Activated naive CD4-positive, alpha-beta T cell treated with anti-CD3 and anti-CD28 coated beads for 36 hours (primary cell): ENCODE results near the gene ATP6V0D1. TPM values are rescaled to one million over a fixed set of nuclear protein-coding genes. Genes with fewer than 3 reads are reported as not detected.

Experiments used
- CTCF ChIA-PET: fragments of 350-600 bp; sonication (Branson Sonifier 250); formaldehyde crosslinking; loops from one replicate; lab custom pipeline; 2021; ENCODE audit warnings: antibody characterized with exemption; lab: Charles Lee
- DNase-seq: peaks from one replicate; pipeline ENCODE4 v3.0.0-alpha.2; 2020
- H3K27ac Mint-ChIP-seq: one replicate; pipeline ENCODE4 v1.8.0; 2021; ENCODE audit warnings: mild to moderate bottlenecking, mixed read lengths
- H3K27me3 Mint-ChIP-seq: one replicate; pipeline ENCODE4 v1.8.0; 2021; ENCODE audit warnings: low read depth, mixed read lengths
- H3K36me3 Mint-ChIP-seq: one replicate; pipeline ENCODE4 v1.8.0; 2021; ENCODE audit warnings: low read depth, mixed read lengths
- H3K4me1 Mint-ChIP-seq: one replicate; pipeline ENCODE4 v1.8.0; 2021; ENCODE audit warnings: low read depth, mixed read lengths
- H3K4me3 Mint-ChIP-seq: one replicate; pipeline ENCODE4 v1.8.0; 2021; ENCODE audit warnings: mild to moderate bottlenecking, moderate library complexity, mixed read lengths
- H3K9me3 Mint-ChIP-seq: one replicate; pipeline ENCODE4 v1.8.0; 2021; ENCODE audit warnings: mixed read lengths
- intact Hi-C: fragments of 100-400 bp; cut with micrococcal nuclease; formaldehyde crosslinking; loops from one replicate; pipeline ENCODE4 v1.15.1; 2023
- total RNA-seq, 2 experiments: library from RNA; stranded (reverse); gene quantifications; one replicate each; pipeline ENCODE4 v1.2.3, GENCODE V29; 2021

Gene ATP6V0D1
- total RNA-seq = 10 to 100 TPM; 11.9 to 15.3 TPM

- peaks cover 9% of the 10 kb centered on the region for H3K36me3 Mint-ChIP-seq
- H3K27ac Mint-ChIP-seq = peak within 1 kb of the TSS; percentile 99
- H3K4me3 Mint-ChIP-seq = peak within 1 kb of the TSS; percentile 100
- peaks cover 42% of the 10 kb centered on the region for H3K4me1 Mint-ChIP-seq
- CTCF ChIA-PET = interaction anchor here (0.5 to 3.4 kb wide), 23 partner anchors 10 to 463 kb away, joined by 3 to 69 read pairs (median 4); no protein-coding TSS in a partner anchor
- DNase-seq = peak; percentile 99
- no peaks in the 10 kb centered on the region for H3K27me3 Mint-ChIP-seq
- no peaks in the 10 kb centered on the region for H3K9me3 Mint-ChIP-seq
- intact Hi-C loops = loop anchor here (1.0 kb wide), 13 partner anchors 13 to 487 kb away; partner anchors contain the start of genes ACD, CARMIL2, CTCF and GFOD2
These were observed at the start of gene ATP6V0D1 for GRCh38 chr16:67480833-67481560. ATP6V0D1 (minus strand) TSS chr16:67481157; CDS start chr16:67481086, 71 bp downstream.

GRCh38 chr16:67530013-67530939 lies 49.3 kb upstream of the ATP6V0D1 start:
- Mint-ChIP-seq H3K27ac (no peak overlapping the region), H3K9me3 (no peaks in the 10 kb centered on the region), H3K4me1 (peaks cover 14% of the 10 kb centered on the region), H3K27me3 (peaks cover 20% of the 10 kb centered on the region), H3K4me3 (peak overlapping the region; percentile 68), H3K36me3 (no peaks in the 10 kb centered on the region)
- intact Hi-C loops = loop anchor here (1.0 kb wide), 1 partner anchor 8 kb away; no protein-coding TSS in a partner anchor
- DNase-seq = peak; percentile 54
- CTCF ChIA-PET = interaction anchor here (0.6 to 3.4 kb wide), 4 partner anchors 9 to 259 kb away, joined by 4 to 19 read pairs (median 10); no protein-coding TSS in a partner anchor

GRCh38 chr16:67529582-67530012 lies 48.6 kb upstream of the ATP6V0D1 start:
- Mint-ChIP-seq H3K36me3 (no peaks in the 10 kb centered on the region), H3K27ac (no peak overlapping the region), H3K27me3 (peaks cover 20% of the 10 kb centered on the region), H3K9me3 (no peaks in the 10 kb centered on the region), H3K4me3 (peak overlapping the region; percentile 68), H3K4me1 (peaks cover 14% of the 10 kb centered on the region)
- intact Hi-C loops = loop anchor here (1.0 kb wide), 1 partner anchor 9 kb away; no protein-coding TSS in a partner anchor
- CTCF ChIA-PET = interaction anchor here (0.6 to 3.4 kb wide), 5 partner anchors 8 to 259 kb away, joined by 3 to 19 read pairs (median 7); no protein-coding TSS in a partner anchor
- no peak for DNase-seq

- DNase-seq = peak; percentile 40
- Mint-ChIP-seq H3K4me3 (peak overlapping the region; percentile 68), H3K27me3 (peaks cover 20% of the 10 kb centered on the region), H3K4me1 (peaks cover 14% of the 10 kb centered on the region), H3K9me3 (no peaks in the 10 kb centered on the region), H3K27ac (no peak overlapping the region), H3K36me3 (no peaks in the 10 kb centered on the region)
- intact Hi-C loops = no loop called here
- CTCF ChIA-PET = interaction anchor here (0.6 to 3.4 kb wide), 5 partner anchors 8 to 260 kb away, joined by 3 to 19 read pairs (median 7); no protein-coding TSS in a partner anchor
These were observed 48.1 kb upstream of the ATP6V0D1 start for GRCh38 chr16:67528870-67529581.

GRCh38 chr16:67528222-67528869 lies 47.4 kb upstream of the ATP6V0D1 start, which contains the start of gene RIPOR1:
RIPOR1 (plus strand) TSS chr16:67528829; CDS start chr16:67538447, 9,618 bp downstream.
- DNase-seq = peak; percentile 34
- H3K27me3 Mint-ChIP-seq = peaks cover 20% of the 10 kb centered on the region
- peaks cover 14% of the 10 kb centered on the region for H3K4me1 Mint-ChIP-seq
- H3K9me3 Mint-ChIP-seq = no peaks in the 10 kb centered on the region
- H3K4me3 Mint-ChIP-seq = peak within 1 kb of the TSS; percentile 68
- no peak within 1 kb of the TSS for H3K27ac Mint-ChIP-seq
- CTCF ChIA-PET = interaction anchor here (1.1 to 3.4 kb wide), 3 partner anchors 14 to 116 kb away, joined by 7 to 19 read pairs (median 12); partner anchors contain the start of gene CARMIL2
- intact Hi-C loops = no loop called here
- no peaks in the 10 kb centered on the region for H3K36me3 Mint-ChIP-seq

- CTCF ChIA-PET = interaction anchor here (1.4 to 3.4 kb wide), 4 partner anchors 10 to 118 kb away, joined by 5 to 12 read pairs (median 8); partner anchors contain the start of gene CARMIL2
- peaks cover 13% of the 10 kb centered on the region for H3K27me3 Mint-ChIP-seq
- no peak for DNase-seq
- intact Hi-C loops = no loop called here
- no peaks in the 10 kb centered on the region for H3K36me3 Mint-ChIP-seq
- no peak overlapping the region for H3K27ac Mint-ChIP-seq
- H3K9me3 Mint-ChIP-seq = no peaks in the 10 kb centered on the region
- peaks cover 15% of the 10 kb centered on the region for H3K4me1 Mint-ChIP-seq
- H3K4me3 Mint-ChIP-seq = no peak overlapping the region
These were observed 45.3 kb upstream of the ATP6V0D1 start for GRCh38 chr16:67526149-67526791.

- no peaks in the 10 kb centered on the region for H3K9me3 Mint-ChIP-seq
- intact Hi-C loops = no loop called here
- H3K4me3 Mint-ChIP-seq = no peak overlapping the region
These were observed 44.4 kb upstream of the ATP6V0D1 start for GRCh38 chr16:67525176-67525860.

GRCh38 chr16:67521095-67521804 lies 40.3 kb upstream of the ATP6V0D1 start:
- no peaks in the 10 kb centered on the region for H3K27me3 Mint-ChIP-seq
- intact Hi-C loops = loop anchor here (1.0 to 5.0 kb wide), 12 partner anchors 16 to 519 kb away; partner anchors contain the start of genes ACD, ATP6V0D1, CARMIL2 and CENPT

More at GRCh38 chr16:67525176-67525860, 44.4 kb upstream of the ATP6V0D1 start:
- DNase-seq = no peak
- H3K27ac Mint-ChIP-seq = no peak overlapping the region
- H3K36me3 Mint-ChIP-seq = no peaks in the 10 kb centered on the region
- peaks cover 5% of the 10 kb centered on the region for H3K27me3 Mint-ChIP-seq
- H3K4me1 Mint-ChIP-seq = peaks cover 14% of the 10 kb centered on the region
- CTCF ChIA-PET = interaction anchor here (1.4 to 3.4 kb wide), 5 partner anchors 11 to 142 kb away, joined by 5 to 12 read pairs (median 7); partner anchors contain the start of gene CARMIL2

GRCh38 chr16:67519242-67519641 lies 38.3 kb upstream of the ATP6V0D1 start:
- Mint-ChIP-seq H3K4me1 (peaks cover 14% of the 10 kb centered on the region), H3K27ac (no peak overlapping the region), H3K4me3 (no peak overlapping the region), H3K27me3 (no peaks in the 10 kb centered on the region), H3K9me3 (no peaks in the 10 kb centered on the region), H3K36me3 (no peaks in the 10 kb centered on the region)
- intact Hi-C loops = no loop called here
- no peak for DNase-seq
- CTCF ChIA-PET = interaction anchor here (0.6 to 5.4 kb wide), 6 partner anchors 13 to 178 kb away, joined by 3 to 131 read pairs (median 14); partner anchors contain the start of genes ACD, C16orf86, CARMIL2 and ENKD1

More at GRCh38 chr16:67521095-67521804, 40.3 kb upstream of the ATP6V0D1 start:
- CTCF ChIA-PET = interaction anchor here (0.5 to 5.4 kb wide), 65 partner anchors 9 to 428 kb away, joined by 3 to 131 read pairs (median 4); partner anchors contain the start of genes ACD, ATP6V0D1, C16orf86 and CARMIL2
- DNase-seq = peak; percentile 100
- H3K4me3 Mint-ChIP-seq = peak overlapping the region; percentile 84
- H3K9me3 Mint-ChIP-seq = no peaks in the 10 kb centered on the region
- H3K36me3 Mint-ChIP-seq = no peaks in the 10 kb centered on the region
- peak overlapping the region; percentile 96 for H3K27ac Mint-ChIP-seq
- peaks cover 11% of the 10 kb centered on the region for H3K4me1 Mint-ChIP-seq
